HG02884 (cell line): ENCODE results near the gene ALCAM.

Experiments
- ATAC-seq: cut with Tn5 transposase; IDR thresholded peaks from one replicate; pipeline ENCODE4 v1.9.1; 2021; ENCODE audit warnings: mild to moderate bottlenecking, moderate library complexity; ENCODE audit not compliant: unreplicated experiment

ALCAM gene

GRCh38 chr3:105424412-105425152 is 57.9 kb downstream of the ALCAM start:
- ATAC-seq, result no peak

GRCh38 chr3:105425153-105425502 is 58.4 kb downstream of the ALCAM start:
- no peak for ATAC-seq

- no peak for ATAC-seq
Observed at GRCh38 chr3:105427332-105427731, 60.6 kb downstream of the ALCAM start.

- no peak for ATAC-seq
Observed at GRCh38 chr3:105429034-105429762, 62.5 kb downstream of the ALCAM start.

- ATAC-seq, result no peak
Observed at GRCh38 chr3:105430455-105430854, 63.7 kb downstream of the ALCAM start.

GRCh38 chr3:105431200-105431599 is 64.5 kb downstream of the ALCAM start:
- no peak for ATAC-seq

GRCh38 chr3:105435277-105435676 is 68.6 kb downstream of the ALCAM start:
- no peak for ATAC-seq

GRCh38 chr3:105436687-105437086 is 70.0 kb downstream of the ALCAM start:
- no peak for ATAC-seq

- no peak for ATAC-seq
Observed at GRCh38 chr3:105440113-105440512, 73.4 kb downstream of the ALCAM start.

GRCh38 chr3:105444725-105445124 is 78.0 kb downstream of the ALCAM start:
- no peak for ATAC-seq

- no peak for ATAC-seq
Observed at GRCh38 chr3:105448338-105448982, 81.8 kb downstream of the ALCAM start.

GRCh38 chr3:105449414-105449813 is 82.7 kb downstream of the ALCAM start:
- no peak for ATAC-seq

- no peak for ATAC-seq
Observed at GRCh38 chr3:105456017-105456416, 89.3 kb downstream of the ALCAM start.

GRCh38 chr3:105458518-105459215 is 92.0 kb downstream of the ALCAM start:
- ATAC-seq, result no peak

- no peak for ATAC-seq
Observed at GRCh38 chr3:105459566-105460290, 93.0 kb downstream of the ALCAM start.

GRCh38 chr3:105463620-105464019 is 96.9 kb downstream of the ALCAM start:
- no peak for ATAC-seq

GRCh38 chr3:105465251-105465853 is 98.6 kb downstream of the ALCAM start:
- no peak for ATAC-seq

- no peak for ATAC-seq
Observed at GRCh38 chr3:105466072-105466471, 99.4 kb downstream of the ALCAM start.

- ATAC-seq, result no peak
Observed at GRCh38 chr3:105466495-105467404, 100.0 kb downstream of the ALCAM start.
